Esophagus muscularis mucosa (tissue), 4 donors: ENCODE data around the gene RNF217. TPM values are rescaled to one million over a fixed set of nuclear protein-coding genes. Genes with fewer than 3 reads are reported as not detected.

ENCODE experiments used
- DNase-seq: peaks from one replicate; pipeline ENCODE4 v3.0.0-alpha.2; 2017; ENCODE audit errors: extremely low spot score
- H3K27ac ChIP-seq, 4 donors: fragments of 200-600 bp; sonication (generic); replicated peaks in 1 of 4; 1 replicate in 3 of 4; 2 replicates in 1 of 4; pipeline ENCODE4 v1.5.1; 2016 to 2019; ENCODE audit warnings: mild to moderate bottlenecking in 1 of 4
- H3K27me3 ChIP-seq, 4 donors: fragments of 200-600 bp; sonication (generic); one replicate each; pipeline versions ENCODE4 v1.5.1 to v1.6.0; 2016 to 2019
- H3K36me3 ChIP-seq, 4 donors: fragments of 200-600 bp; sonication (generic); one replicate each; pipeline ENCODE4 v1.5.1; 2016 to 2019
- H3K4me1 ChIP-seq, 4 donors: fragments of 200-600 bp; sonication (generic); one replicate each; pipeline ENCODE4 v1.5.1; 2016 to 2019
- H3K4me3 ChIP-seq, 4 donors: fragments of 200-600 bp; sonication (generic); 1 replicate in 2 of 4; 2 replicates in 2 of 4; pipeline ENCODE4 v1.5.1; 2016 to 2019; ENCODE audit warnings: mild to moderate bottlenecking in 4 of 4, moderate library complexity in 1 of 4
- H3K9me3 ChIP-seq, 4 donors: fragments of 200-600 bp; sonication (generic); 1 replicate in 3 of 4; 2 replicates in 1 of 4; pipeline ENCODE4 v1.5.1; 2016 to 2019
- CTCF ChIP-seq, 3 experiments: fragments of 200-600 bp in 2 of 3; fragments of 450-650 bp in 1 of 3; sonication (generic) in 2 of 3; IDR thresholded peaks; one replicate each; pipeline ENCODE4 v1.5.1; 2017 to 2019; ENCODE audit warnings: antibody characterized with exemption in 3 of 3, mild to moderate bottlenecking in 2 of 3, moderate library complexity in 1 of 3
- EP300 ChIP-seq: sonication (generic); formaldehyde crosslinking; IDR thresholded peaks from one replicate; pipeline ENCODE4 v1.6.1; 2017; ENCODE audit warnings: antibody characterized with exemption
- POLR2A ChIP-seq: fragments of 450-650 bp; IDR thresholded peaks from one replicate; pipeline ENCODE4 v1.6.1; 2017; ENCODE audit warnings: antibody characterized with exemption, moderate library complexity, mild to moderate bottlenecking, low read depth
- POLR2AphosphoS5 ChIP-seq, 2 donors: sonication (generic); formaldehyde crosslinking; IDR thresholded peaks; one replicate each; pipeline ENCODE4 v1.6.1; 2017; ENCODE audit warnings: antibody characterized with exemption in 2 of 2
- WGBS: methylation state at CpG from one replicate; pipeline ENCODE4 v1.1.5; 2018; 5-methylcytosine and 5-hydroxymethylcytosine counted together
- intact Hi-C: fragments of 100-400 bp; cut with DNase I; formaldehyde crosslinking; loops from one replicate; pipeline ENCODE4 v1.15.1; 2023
- total RNA-seq, 4 donors: library from RNA; depleted of rRNA; stranded (reverse); fragments of >200 nt; gene quantifications; one replicate each; pipeline versions ENCODE4 v1.1.0 to v1.2.1, GENCODE V29; 2016

Gene RNF217
- total RNA-seq, 4 donors from 2014 or later: 20.0 to 34.9 (median 23.2) TPM

GRCh38 chr6:125019281-125019680, 57.0 kb downstream of the RNF217 start:
- Histone ChIP-seq H3K27ac (no peak overlapping the region), H3K36me3 (peaks cover 0 to 4% (median 0%) of the 10 kb centered on the region in 4 donors), H3K4me3 (no peak overlapping the region), H3K4me1 (peaks cover 10 to 19% (median 16%) of the 10 kb centered on the region in 4 donors), H3K9me3 (no peaks in the 10 kb centered on the region), H3K27me3 (no peaks in the 10 kb centered on the region)
- no peak for TF ChIP-seq EP300
- TF ChIP-seq CTCF (IDR thresholded peaks at IDR 0.05): no peak
- TF ChIP-seq POLR2A: no peak
- TF ChIP-seq POLR2AphosphoS5 (IDR thresholded peaks at IDR 0.05): no peak
- DNase-seq: no peak
- intact Hi-C loops: no loop called here
- WGBS: 90% methylated on average over 2 of the region's 2 CpGs

- no peaks in the 10 kb centered on the region for H3K27me3 ChIP-seq
- H3K9me3 ChIP-seq: no peaks in the 10 kb centered on the region
- intact Hi-C loops: no loop called here
- H3K27ac ChIP-seq: no peak overlapping the region
- DNase-seq: no peak
- H3K4me1 ChIP-seq: peaks cover 10 to 19% (median 15%) of the 10 kb centered on the region in 4 donors
- no peak overlapping the region for H3K4me3 ChIP-seq
- H3K36me3 ChIP-seq: peaks cover 0 to 4% (median 0%) of the 10 kb centered on the region in 4 donors
- 96% methylated on average over 6 of the region's 6 CpGs for WGBS
- TF ChIP-seq POLR2A (no peak), POLR2AphosphoS5 (IDR thresholded peaks at IDR 0.05) (no peak), EP300 (no peak), CTCF (IDR thresholded peaks at IDR 0.05) (no peak)
These were observed 57.7 kb downstream of the RNF217 start for GRCh38 chr6:125019918-125020317.

GRCh38 chr6:125020385-125020784, 58.1 kb downstream of the RNF217 start:
- 71% methylated on average over 4 of the region's 4 CpGs for WGBS
- no peaks in the 10 kb centered on the region for H3K27me3 ChIP-seq
- no peak for DNase-seq
- peaks cover 0 to 4% (median 0%) of the 10 kb centered on the region in 4 donors for H3K36me3 ChIP-seq
- intact Hi-C loops: no loop called here
- H3K4me3 ChIP-seq: no peak overlapping the region
- no peaks in the 10 kb centered on the region for H3K9me3 ChIP-seq
- no peak overlapping the region for H3K27ac ChIP-seq
- H3K4me1 ChIP-seq: peaks cover 10 to 19% (median 15%) of the 10 kb centered on the region in 4 donors
- no peak for TF ChIP-seq CTCF (IDR thresholded peaks at IDR 0.05)

GRCh38 chr6:125022391-125022989, 60.3 kb downstream of the RNF217 start:
- WGBS: 67% methylated on average over 1 of the region's 1 CpG

More at GRCh38 chr6:125022391-125022989, 60.3 kb downstream of the RNF217 start:
- no peak for DNase-seq
- intact Hi-C loops: no loop called here
- Histone ChIP-seq H3K27me3 (no peaks in the 10 kb centered on the region), H3K36me3 (peaks cover 0 to 4% (median 0%) of the 10 kb centered on the region in 4 donors), H3K9me3 (no peaks in the 10 kb centered on the region), H3K4me1 (peaks cover 10 to 19% (median 15%) of the 10 kb centered on the region in 4 donors), H3K27ac (no peak overlapping the region), H3K4me3 (no peak overlapping the region)
- no peak for TF ChIP-seq CTCF (IDR thresholded peaks at IDR 0.05)
- TF ChIP-seq POLR2AphosphoS5 (IDR thresholded peaks at IDR 0.05): no peak
- TF ChIP-seq POLR2A: no peak
